Epithelial cell of esophagus (primary cell): Measurements from ENCODE around the gene MFSD12.
A peak's percentile ranks its signal among the peaks of the same experiment; 100 is the strongest.

Source experiments
- DNase-seq: peaks from one replicate; pipeline ENCODE4 v3.0.0; 2010; ENCODE audit warnings: low read depth
- H3K4me3 ChIP-seq: 2 replicates; pipeline ENCODE4 v1.5.1; 2011; ENCODE audit warnings: mild to moderate bottlenecking, low read length, control low read depth
- CTCF ChIP-seq: IDR thresholded peaks from 2 replicates; pipeline ENCODE4 v1.5.1; 2011; ENCODE audit warnings: low read depth, mild to moderate bottlenecking, low read length, control low read depth, inconsistent platforms; ENCODE audit not compliant: insufficient read depth; ENCODE audit errors: missing control alignments

MFSD12 gene

GRCh38 chr19:3539756-3540118, 17.6 kb downstream of the MFSD12 start:
- DNase-seq, result no peak
- TF ChIP-seq CTCF, result no peak
- no peak overlapping the region for H3K4me3 ChIP-seq

- no peak for TF ChIP-seq CTCF
- no peak for DNase-seq
- H3K4me3 ChIP-seq, result no peak within 1 kb of the TSS
These were observed 18.2 kb downstream of the MFSD12 start, which contains the start of gene TEKTIP1 for GRCh38 chr19:3538965-3539755. Gene TEKTIP1, plus strand, starts transcription at chr19:3539174. Its CDS starts 4 bp downstream, at chr19:3539178.

- TF ChIP-seq CTCF, result no peak
- no peak for DNase-seq
- no peak overlapping the region for H3K4me3 ChIP-seq
These were observed 19.0 kb downstream of the MFSD12 start for GRCh38 chr19:3538258-3538929.

GRCh38 chr19:3537438-3538240, 19.7 kb downstream of the MFSD12 start:
- no peak overlapping the region for H3K4me3 ChIP-seq

GRCh38 chr19:3537101-3537437, 20.3 kb downstream of the MFSD12 start:
- no peak overlapping the region for H3K4me3 ChIP-seq
- no peak for DNase-seq
- no peak for TF ChIP-seq CTCF

More at GRCh38 chr19:3537438-3538240, 19.7 kb downstream of the MFSD12 start:
- TF ChIP-seq CTCF, result no peak
- no peak for DNase-seq

GRCh38 chr19:3536429-3537100, 20.8 kb downstream of the MFSD12 start:
- DNase-seq, result peak; percentile 38
- no peak for TF ChIP-seq CTCF
- H3K4me3 ChIP-seq, result no peak overlapping the region
